Measurements from ENCODE around the gene ORC4. TPM values are rescaled to one million over a fixed set of nuclear protein-coding genes. Genes with fewer than 3 reads are reported as not detected.

ORC4 gene
- total and polyA plus RNA-seq, 8 donors, result 4.8 to 27.6 (median 15.5) TPM

GRCh38 chr2:147909178-147909577, 111.4 kb downstream of the ORC4 start:
- no peak for TF ChIP-seq CTCF (IDR thresholded peaks at IDR 0.05)
- FAIRE-seq (no peak), ATAC-seq (no peak), DNase-seq (no peak)
- intact Hi-C loops (cut with DNase I), result no loop called here
- no peaks in the 10 kb centered on the region for H3K9me3 ChIP-seq
- H3K36me3 ChIP-seq, result no peaks in the 10 kb centered on the region
- H3K4me1 ChIP-seq, result peaks cover 0 to 12% (median 5%) of the 10 kb centered on the region in 3 donors
- 88 to 94% methylated on average over 2 of the region's 2 CpGs for WGBS, 2 donors
- H3K4me3 ChIP-seq, result no peak overlapping the region
- no peaks in the 10 kb centered on the region for H3K27me3 ChIP-seq
- H3K27ac ChIP-seq, result no peak overlapping the region

GRCh38 chr2:147904051-147904450, 116.5 kb downstream of the ORC4 start:
- no peak for TF ChIP-seq CTCF (IDR thresholded peaks at IDR 0.05)
- Histone ChIP-seq H3K9me3 (no peaks in the 10 kb centered on the region), H3K27me3 (no peaks in the 10 kb centered on the region), H3K27ac (no peak overlapping the region), H3K4me1 (no peaks in the 10 kb centered on the region), H3K36me3 (no peaks in the 10 kb centered on the region), H3K4me3 (no peak overlapping the region)
- FAIRE-seq (no peak), DNase-seq (no peak), ATAC-seq (no peak)
- WGBS, 2 donors, result 87 to 88% methylated on average over 4 of the region's 4 CpGs
- intact Hi-C loops (cut with DNase I), result no loop called here

- Histone ChIP-seq H3K4me1 (no peaks in the 10 kb centered on the region), H3K27ac (no peak overlapping the region), H3K27me3 (no peaks in the 10 kb centered on the region), H3K36me3 (no peaks in the 10 kb centered on the region), H3K9me3 (no peaks in the 10 kb centered on the region), H3K4me3 (no peak overlapping the region)
- TF ChIP-seq CTCF (IDR thresholded peaks at IDR 0.05), result no peak
- no peak for FAIRE-seq
- WGBS, 2 donors, result 52 to 60% methylated on average over 3 of the region's 3 CpGs
- no peak for ATAC-seq
- intact Hi-C loops (cut with DNase I), result no loop called here
- no peak for DNase-seq
Observed at GRCh38 chr2:147888680-147889079, 131.9 kb downstream of the ORC4 start.

- WGBS, 2 donors, result 86 to 88% methylated on average over 2 of the region's 2 CpGs
- Histone ChIP-seq H3K27ac (no peak overlapping the region), H3K36me3 (no peaks in the 10 kb centered on the region), H3K4me1 (peaks cover 0 to 6% (median 0%) of the 10 kb centered on the region in 3 donors), H3K4me3 (no peak overlapping the region), H3K9me3 (no peaks in the 10 kb centered on the region), H3K27me3 (no peaks in the 10 kb centered on the region)
- ATAC-seq (no peak), DNase-seq (no peak), FAIRE-seq (no peak)
- no peak for TF ChIP-seq CTCF (IDR thresholded peaks at IDR 0.05)
- intact Hi-C loops (cut with DNase I), result no loop called here
Observed at GRCh38 chr2:147886136-147886535, 134.4 kb downstream of the ORC4 start.

GRCh38 chr2:147884830-147885229, 135.7 kb downstream of the ORC4 start:
- Histone ChIP-seq H3K27ac (no peak overlapping the region), H3K27me3 (no peaks in the 10 kb centered on the region), H3K4me3 (no peak overlapping the region), H3K4me1 (peaks cover 0 to 6% (median 0%) of the 10 kb centered on the region in 3 donors), H3K9me3 (no peaks in the 10 kb centered on the region), H3K36me3 (no peaks in the 10 kb centered on the region)
- no peak for FAIRE-seq
- no peak for TF ChIP-seq CTCF (IDR thresholded peaks at IDR 0.05)
- intact Hi-C loops (cut with DNase I), result no loop called here
- ATAC-seq, result no peak
- no peak for DNase-seq

Measured in pancreas (tissue), 10 donors.